Thyroid gland (tissue), 4 donors: ENCODE results near the gene MT1E. TPM values are rescaled to one million over a fixed set of nuclear protein-coding genes. Genes with fewer than 3 reads are reported as not detected.

Experiments used
- DNase-seq, 2 donors: peaks; one replicate each; pipeline ENCODE4 v3.0.0-alpha.2; 2019
- H3K27ac ChIP-seq, 3 donors: fragments of 200-600 bp; sonication (generic); 1 replicate in 2 of 3; 2 replicates in 1 of 3; pipeline ENCODE4 v1.5.1; 2016 to 2019; ENCODE audit warnings: mild to moderate bottlenecking in 1 of 3, moderate library complexity in 1 of 3
- H3K27me3 ChIP-seq: fragments of 200-600 bp; sonication (generic); one replicate; pipeline ENCODE4 v1.5.1; 2019
- H3K36me3 ChIP-seq, 2 donors: fragments of 200-600 bp; sonication (generic); one replicate each; pipeline ENCODE4 v1.5.1; 2016 to 2019
- H3K4me1 ChIP-seq, 2 donors: fragments of 200-600 bp; sonication (generic); one replicate each; pipeline ENCODE4 v1.5.1; 2017 to 2019
- H3K4me3 ChIP-seq, 3 donors: fragments of 200-600 bp; sonication (generic); replicated peaks in 1 of 3; 1 replicate in 2 of 3; 2 replicates in 1 of 3; pipeline ENCODE4 v1.5.1; 2016; ENCODE audit warnings: mild to moderate bottlenecking in 1 of 3
- H3K9me3 ChIP-seq: fragments of 200-600 bp; sonication (generic); one replicate; pipeline ENCODE4 v1.5.1; 2017
- POLR2A ChIP-seq, 2 donors: fragments of 450-650 bp; IDR thresholded peaks; one replicate each; pipeline ENCODE4 v1.6.1; 2017; ENCODE audit warnings: antibody characterized with exemption in 2 of 2, mild to moderate bottlenecking in 2 of 2, moderate library complexity in 1 of 2
- WGBS, 2 donors: methylation state at CpG; one replicate each; pipeline ENCODE4 v1.1.5; 2017; 5-methylcytosine and 5-hydroxymethylcytosine counted together
- intact Hi-C: fragments of 100-400 bp; cut with DNase I; formaldehyde crosslinking; loops from one replicate; pipeline ENCODE4 v1.15.1; 2023
- total RNA-seq, 4 donors: library from RNA; depleted of rRNA; stranded (reverse); fragments of >200 nt; gene quantifications; one replicate each; pipeline ENCODE4 v1.2.3, GENCODE V29; 2016
- TF ChIP-seq, protein P1 (sequence below), 6 experiments: fragments of 200-600 bp in 3 of 6; fragments of 450-650 bp in 3 of 6; sonication (generic) in 3 of 6; IDR thresholded peaks; one replicate each; pipeline ENCODE4 v1.5.1; 2016 to 2019; ENCODE audit warnings: antibody characterized with exemption in 6 of 6, mild to moderate bottlenecking in 2 of 6, inconsistent platforms in 1 of 6, moderate library complexity in 1 of 6

MT1E gene
- total RNA-seq, 4 donors from 2014 or later = 111 to 1,129 (median 368) TPM

DNA sequence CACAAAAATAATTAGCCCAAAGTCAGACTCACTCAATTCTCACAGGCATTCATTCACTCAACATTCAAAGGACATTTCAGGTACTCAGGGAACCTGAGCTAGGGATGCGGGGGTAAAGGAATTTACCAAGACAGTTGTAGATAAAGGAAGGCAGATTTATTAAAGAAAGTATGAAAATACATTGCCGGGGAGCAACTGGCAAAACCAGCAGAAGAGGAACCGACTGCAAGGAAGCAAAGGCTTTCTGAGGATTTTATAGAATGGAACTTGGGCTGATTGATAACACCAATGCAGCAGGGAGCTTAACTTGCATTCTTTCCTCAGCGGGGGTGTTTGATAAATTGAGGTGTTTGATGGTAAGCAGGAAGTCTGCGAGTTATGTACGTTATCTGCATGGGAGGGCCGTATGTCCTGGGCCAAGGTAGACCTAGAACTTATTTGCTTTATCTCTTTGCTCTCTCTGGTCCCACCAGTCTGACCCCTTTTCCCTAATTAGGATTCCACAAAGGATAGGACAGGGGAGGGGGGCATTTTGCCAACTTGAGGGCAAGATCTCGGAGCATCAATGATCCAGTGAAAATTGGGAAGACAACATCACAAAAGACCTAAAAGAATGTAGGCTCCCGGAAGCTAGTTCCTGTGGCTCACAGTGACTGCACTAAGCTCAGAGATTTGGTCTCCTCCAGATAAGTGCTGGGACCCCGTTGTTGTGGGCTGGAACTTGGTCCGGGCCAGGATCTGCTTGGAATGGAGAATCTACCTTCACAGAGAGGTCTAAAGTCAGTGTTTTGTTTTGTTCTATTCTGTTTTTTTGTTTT lies 42.0 kb upstream of the MT1E start:
- Histone ChIP-seq H3K9me3 (no peaks in the 10 kb centered on the region), H3K27ac (no peak overlapping the region), H3K27me3 (no peaks in the 10 kb centered on the region), H3K36me3 (no peaks in the 10 kb centered on the region), H3K4me1 (no peaks in the 10 kb centered on the region), H3K4me3 (no peak overlapping the region)
- TF ChIP-seq POLR2A (IDR thresholded peaks at IDR 0.05) = no peak
- TF ChIP-seq, protein P1, sequence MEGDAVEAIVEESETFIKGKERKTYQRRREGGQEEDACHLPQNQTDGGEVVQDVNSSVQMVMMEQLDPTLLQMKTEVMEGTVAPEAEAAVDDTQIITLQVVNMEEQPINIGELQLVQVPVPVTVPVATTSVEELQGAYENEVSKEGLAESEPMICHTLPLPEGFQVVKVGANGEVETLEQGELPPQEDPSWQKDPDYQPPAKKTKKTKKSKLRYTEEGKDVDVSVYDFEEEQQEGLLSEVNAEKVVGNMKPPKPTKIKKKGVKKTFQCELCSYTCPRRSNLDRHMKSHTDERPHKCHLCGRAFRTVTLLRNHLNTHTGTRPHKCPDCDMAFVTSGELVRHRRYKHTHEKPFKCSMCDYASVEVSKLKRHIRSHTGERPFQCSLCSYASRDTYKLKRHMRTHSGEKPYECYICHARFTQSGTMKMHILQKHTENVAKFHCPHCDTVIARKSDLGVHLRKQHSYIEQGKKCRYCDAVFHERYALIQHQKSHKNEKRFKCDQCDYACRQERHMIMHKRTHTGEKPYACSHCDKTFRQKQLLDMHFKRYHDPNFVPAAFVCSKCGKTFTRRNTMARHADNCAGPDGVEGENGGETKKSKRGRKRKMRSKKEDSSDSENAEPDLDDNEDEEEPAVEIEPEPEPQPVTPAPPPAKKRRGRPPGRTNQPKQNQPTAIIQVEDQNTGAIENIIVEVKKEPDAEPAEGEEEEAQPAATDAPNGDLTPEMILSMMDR (IDR thresholded peaks at IDR 0.05) = no peak
- no peak for DNase-seq
- intact Hi-C loops = no loop called here
- WGBS, 2 donors = 71 to 72% methylated on average over 11 of the region's 11 CpGs

DNA sequence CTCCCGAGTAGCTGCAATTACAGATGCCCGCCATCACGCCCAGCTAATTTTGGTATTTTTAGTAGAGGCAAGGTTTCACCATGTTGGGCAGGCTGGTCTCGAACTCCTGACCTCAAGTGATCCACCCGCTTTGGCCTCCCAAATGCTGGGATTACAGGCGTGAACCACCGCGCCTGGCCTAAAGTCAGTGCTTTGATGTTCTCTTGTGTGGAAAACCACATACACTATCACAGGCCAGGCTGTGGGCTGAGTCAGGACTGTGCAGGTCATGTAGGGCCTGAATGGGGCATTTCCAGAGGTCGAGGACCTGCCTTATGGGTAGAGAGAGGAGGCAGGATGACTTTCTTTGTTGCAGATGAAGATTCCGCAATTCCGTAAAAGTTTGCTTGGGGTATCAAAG lies 41.3 kb upstream of the MT1E start:
- peaks cover 0 to 4% of the 10 kb centered on the region in 2 donors for H3K4me1 ChIP-seq
- TF ChIP-seq, protein P1 (IDR thresholded peaks at IDR 0.05) = no peak
- TF ChIP-seq POLR2A (IDR thresholded peaks at IDR 0.05) = no peak
- 80 to 88% methylated on average over 11 of the region's 11 CpGs for WGBS, 2 donors

DNA sequence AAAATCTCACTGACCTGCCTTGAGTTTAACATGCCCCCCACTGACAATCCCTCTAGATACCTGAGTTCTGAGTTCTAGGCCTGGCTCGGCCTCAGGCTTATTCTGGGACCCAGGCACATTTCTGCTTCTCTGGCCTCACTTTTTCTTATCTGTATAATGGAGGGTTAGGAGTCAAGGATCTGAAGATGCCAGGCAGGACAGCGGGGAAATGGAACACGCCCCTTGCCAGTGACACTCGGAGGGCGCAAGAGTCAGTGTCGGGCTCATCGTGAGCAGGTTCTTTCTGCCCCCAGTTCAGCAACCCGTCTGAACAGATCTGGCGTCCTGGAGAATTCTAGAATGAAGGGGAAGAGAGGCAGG lies 36.8 kb upstream of the MT1E start:
- Histone ChIP-seq H3K9me3 (no peaks in the 10 kb centered on the region), H3K27ac (no peak overlapping the region), H3K27me3 (no peaks in the 10 kb centered on the region), H3K4me1 (peaks cover 0 to 8% of the 10 kb centered on the region in 2 donors), H3K36me3 (no peaks in the 10 kb centered on the region), H3K4me3 (peak overlapping the region in 1 of 3 donors; percentile 12)
- DNase-seq = no peak
- intact Hi-C loops = no loop called here
- 36 to 49% methylated on average over 9 of the region's 9 CpGs for WGBS, 2 donors
- TF ChIP-seq POLR2A (IDR thresholded peaks at IDR 0.05) = no peak
- TF ChIP-seq, protein P1 (IDR thresholded peaks at IDR 0.05) = no peak

More for the DNA sequence above, 41.3 kb upstream of the MT1E start:
- no peak for DNase-seq
- Histone ChIP-seq H3K36me3 (no peaks in the 10 kb centered on the region), H3K27ac (no peak overlapping the region), H3K27me3 (no peaks in the 10 kb centered on the region), H3K9me3 (no peaks in the 10 kb centered on the region), H3K4me3 (no peak overlapping the region)
- intact Hi-C loops = no loop called here

DNA sequence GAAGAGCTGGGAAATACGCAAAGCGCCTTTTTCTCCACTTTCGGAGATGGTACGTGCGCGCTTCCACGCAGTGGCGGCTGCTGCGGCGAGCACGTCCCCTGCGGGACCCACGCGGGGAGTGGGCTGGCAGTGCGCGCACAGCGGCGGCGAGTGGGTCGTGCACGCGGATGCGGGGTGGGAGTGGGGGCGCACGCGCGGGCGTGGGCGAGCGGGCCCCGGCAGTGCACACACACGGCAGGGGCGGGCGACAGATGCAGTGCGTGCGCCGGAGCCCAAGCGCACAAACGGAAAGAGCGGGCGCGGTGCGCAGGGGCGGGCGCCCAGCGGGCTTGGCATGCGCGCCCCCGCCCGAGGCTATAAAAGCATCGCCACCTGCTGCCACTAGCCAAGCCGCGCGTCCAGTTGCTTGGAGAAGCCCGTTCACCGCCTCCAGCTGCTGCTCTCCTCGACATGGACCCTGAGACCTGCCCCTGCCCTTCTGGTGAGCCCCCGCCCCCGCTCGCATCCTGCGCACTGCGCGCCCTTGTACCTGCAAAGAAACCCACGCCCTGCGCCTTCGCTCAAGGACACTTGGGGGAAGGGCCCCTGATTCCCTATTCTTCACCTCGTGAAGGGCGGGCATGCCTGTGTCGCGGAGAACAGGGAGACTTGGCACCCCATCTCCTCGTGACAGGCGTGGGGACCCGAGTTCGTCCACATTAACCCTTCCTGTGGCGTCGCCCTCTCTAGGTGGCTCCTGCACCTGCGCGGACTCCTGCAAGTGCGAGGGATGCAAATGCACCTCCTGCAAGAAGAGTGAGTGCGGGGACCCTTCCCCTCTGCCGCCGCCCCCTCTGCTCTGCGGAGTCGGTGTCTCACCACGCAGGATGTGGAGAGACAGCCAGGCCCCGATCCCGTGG lies 36.2 kb upstream of the MT1E start, which contains the start of gene MT3:
Gene MT3 (plus strand): TSS at position 388 of the 899 bp plus-strand sequence. CDS start 63 bp downstream, at position 451.
- Histone ChIP-seq H3K36me3 (no peaks in the 10 kb centered on the region), H3K4me1 (peaks cover 0 to 8% of the 10 kb centered on the region in 2 donors), H3K9me3 (no peaks in the 10 kb centered on the region), H3K27me3 (no peaks in the 10 kb centered on the region), H3K4me3 (peak within 1 kb of the TSS in 2 of 3 donors; percentile 8 to 12), H3K27ac (no peak within 1 kb of the TSS)
- WGBS, 2 donors = 4% methylated on average over 58 to 80 of the region's 87 CpGs
- TF ChIP-seq, protein P1 (IDR thresholded peaks at IDR 0.05) = no peak
- no peak for TF ChIP-seq POLR2A (IDR thresholded peaks at IDR 0.05)
- intact Hi-C loops = loop anchor here (10.0 kb wide), 1 partner anchor 55 kb away; no protein-coding TSS in a partner anchor
- peak; percentile 9 to 12 for DNase-seq
